OCI-LY7 (cell line): ENCODE measurements around the gene TYMP. TPM values are rescaled to one million over a fixed set of nuclear protein-coding genes. Genes with fewer than 3 reads are reported as not detected.

Source experiments
- BruUV-seq: library from RNA; stranded (reverse); fragments of 400-500 nt; replicated peaks from 2 replicates; lab custom pipeline; 2021; lab: Mats Ljungman, UMichigan
- CTCF ChIA-PET: fragments of 300-600 bp; sonication (Branson Sonifier 250); formaldehyde crosslinking; loops from one replicate; lab custom pipeline; 2022; ENCODE audit warnings: antibody characterized with exemption; ENCODE audit not compliant: unreplicated experiment; lab: Charles Lee
- POLR2A ChIA-PET: fragments of 300-600 bp; sonication (Branson Sonifier 250); formaldehyde crosslinking; loops from one replicate; lab custom pipeline; 2022; ENCODE audit warnings: antibody characterized with exemption; lab: Charles Lee
- DNase-seq: peaks from one replicate; pipeline ENCODE4 v3.0.0-alpha.2; 2015; ENCODE audit warnings: low spot score
- H2AFZ ChIP-seq: fragments of 200-600 bp; sonication (generic), shearing (Covaris generic); 2 replicates; pipeline ENCODE4 v1.6.1; 2014; ENCODE audit warnings: mild to moderate bottlenecking, antibody characterized with exemption, low read length, moderate library complexity
- H3K27ac ChIP-seq: fragments of 200-600 bp; sonication (generic); 2 replicates; pipeline ENCODE4 v1.5.1; 2014; ENCODE audit warnings: mixed run types, low read depth, mild to moderate bottlenecking, moderate library complexity, low read length, inconsistent platforms; ENCODE audit not compliant: poor library complexity, severe bottlenecking
- H3K36me3 ChIP-seq: fragments of 200-600 bp; sonication (generic); 2 replicates; pipeline ENCODE4 v1.6.1; 2014; ENCODE audit warnings: mild to moderate bottlenecking, antibody characterized with exemption, low read length, moderate library complexity, mixed read lengths; ENCODE audit not compliant: insufficient read depth
- H3K4me1 ChIP-seq: fragments of 200-600 bp; sonication (generic); 2 replicates; pipeline ENCODE4 v1.5.1; 2014; ENCODE audit warnings: mild to moderate bottlenecking, low read length; ENCODE audit not compliant: insufficient read depth, poor library complexity, severe bottlenecking
- H3K4me2 ChIP-seq: fragments of 200-600 bp; sonication (generic); 2 replicates; pipeline ENCODE4 v1.6.1; 2014; ENCODE audit warnings: mild to moderate bottlenecking, low read length
- H3K4me3 ChIP-seq: fragments of 200-600 bp; sonication (generic); 2 replicates; pipeline ENCODE4 v1.5.1; 2014; ENCODE audit warnings: mild to moderate bottlenecking, low read depth, low read length; ENCODE audit not compliant: poor library complexity, severe bottlenecking
- H3K79me2 ChIP-seq: fragments of 200-600 bp; sonication (generic); 2 replicates; pipeline ENCODE4 v1.6.1; 2016; ENCODE audit warnings: low read depth, mild to moderate bottlenecking, low read length, moderate library complexity, mixed read lengths; ENCODE audit not compliant: insufficient read depth
- H3K9me2 ChIP-seq: fragments of 200-600 bp; sonication (generic); 2 replicates; pipeline ENCODE4 v1.6.1; 2016; ENCODE audit warnings: mild to moderate bottlenecking, low read length, mixed read lengths; ENCODE audit not compliant: insufficient read depth
- H3K9me3 ChIP-seq: fragments of 200-600 bp; sonication (generic); 2 replicates; pipeline ENCODE4 v1.6.1; 2014; ENCODE audit warnings: mild to moderate bottlenecking, mixed run types, low read length, mixed read lengths
- H4K20me1 ChIP-seq: fragments of 200-600 bp; sonication (generic); 2 replicates; pipeline ENCODE4 v1.6.1; 2014; ENCODE audit warnings: mild to moderate bottlenecking, antibody characterized with exemption, low read length, moderate library complexity, mixed read lengths; ENCODE audit not compliant: insufficient read depth
- EZH2phosphoT487 ChIP-seq: fragments of 200-600 bp; sonication (generic); IDR thresholded peaks from 2 replicates; pipeline ENCODE4 v1.6.1; 2018; ENCODE audit warnings: low read depth, borderline replicate concordance, mild to moderate bottlenecking, mixed run types, antibody characterized with exemption, low read length, moderate library complexity, mixed read lengths
- intact Hi-C: fragments of 100-400 bp; cut with micrococcal nuclease; formaldehyde crosslinking; loops from one replicate; pipeline ENCODE4 v1.10.0; 2022; ENCODE audit not compliant: unreplicated experiment
- total RNA-seq, 2 experiments: library from RNA; depleted of rRNA in 1 of 2; stranded (reverse); fragments of >200 nt in 1 of 2; shearing (Covaris generic) in 1 of 2; gene quantifications; 2 replicates each; pipeline ENCODE4 v1.2.3, GENCODE V29; 2014 to 2022
- TF ChIP-seq, protein P1 (sequence below): fragments of 200-600 bp; sonication (generic); conservative IDR thresholded peaks from 2 replicates; pipeline ENCODE4 v1.5.1; 2014; ENCODE audit warnings: mild to moderate bottlenecking, antibody characterized with exemption, low read length, moderate library complexity, mixed read lengths

TYMP gene
- total RNA-seq, 2 experiments from 2014 or later = 3.9 to 4.0 TPM

DNA sequence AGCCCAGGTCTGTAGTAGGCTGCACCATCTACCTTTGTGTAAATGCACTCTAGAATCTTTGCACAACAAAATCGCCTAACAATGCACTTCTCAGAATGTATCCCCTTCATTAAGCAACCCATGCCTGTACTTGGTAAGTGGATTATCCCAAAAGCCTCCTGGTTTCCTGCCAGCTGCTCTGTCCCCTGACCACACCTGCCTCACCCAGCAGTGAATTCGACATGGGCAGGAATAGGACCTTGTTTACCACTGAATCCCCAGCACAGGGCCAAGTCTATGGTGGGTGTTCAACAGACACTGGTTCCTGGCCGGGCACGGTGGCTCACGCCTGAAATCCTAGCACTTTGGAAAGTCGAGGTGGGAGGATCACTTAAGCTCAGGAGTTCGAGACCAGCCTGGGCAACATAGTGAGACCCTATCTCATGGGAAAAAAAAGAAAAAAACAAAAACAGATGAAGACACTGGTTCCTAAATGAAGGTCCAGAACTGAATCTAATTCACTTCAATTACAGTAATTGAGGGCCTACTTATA is 38.0 kb upstream of the TYMP start:
- Histone ChIP-seq H4K20me1 (no peaks in the 10 kb centered on the region), H3K4me1 (peaks cover 32% of the 10 kb centered on the region), H3K4me2 (no peak overlapping the region), H3K9me2 (no peaks in the 10 kb centered on the region), H3K36me3 (peaks cover 55% of the 10 kb centered on the region), H3K27ac (no peak overlapping the region), H3K9me3 (no peaks in the 10 kb centered on the region), H3K79me2 (no peaks in the 10 kb centered on the region), H2AFZ (no peak overlapping the region), H3K4me3 (no peak overlapping the region)
- BruUV-seq = no TSS peak
- ChIA-PET CTCF (no interaction called here), POLR2A (no interaction called here)
- TF ChIP-seq, protein P1, sequence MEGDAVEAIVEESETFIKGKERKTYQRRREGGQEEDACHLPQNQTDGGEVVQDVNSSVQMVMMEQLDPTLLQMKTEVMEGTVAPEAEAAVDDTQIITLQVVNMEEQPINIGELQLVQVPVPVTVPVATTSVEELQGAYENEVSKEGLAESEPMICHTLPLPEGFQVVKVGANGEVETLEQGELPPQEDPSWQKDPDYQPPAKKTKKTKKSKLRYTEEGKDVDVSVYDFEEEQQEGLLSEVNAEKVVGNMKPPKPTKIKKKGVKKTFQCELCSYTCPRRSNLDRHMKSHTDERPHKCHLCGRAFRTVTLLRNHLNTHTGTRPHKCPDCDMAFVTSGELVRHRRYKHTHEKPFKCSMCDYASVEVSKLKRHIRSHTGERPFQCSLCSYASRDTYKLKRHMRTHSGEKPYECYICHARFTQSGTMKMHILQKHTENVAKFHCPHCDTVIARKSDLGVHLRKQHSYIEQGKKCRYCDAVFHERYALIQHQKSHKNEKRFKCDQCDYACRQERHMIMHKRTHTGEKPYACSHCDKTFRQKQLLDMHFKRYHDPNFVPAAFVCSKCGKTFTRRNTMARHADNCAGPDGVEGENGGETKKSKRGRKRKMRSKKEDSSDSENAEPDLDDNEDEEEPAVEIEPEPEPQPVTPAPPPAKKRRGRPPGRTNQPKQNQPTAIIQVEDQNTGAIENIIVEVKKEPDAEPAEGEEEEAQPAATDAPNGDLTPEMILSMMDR = no peak
- no peak for TF ChIP-seq EZH2phosphoT487
- DNase-seq = no peak
- intact Hi-C loops = no loop called here

DNA sequence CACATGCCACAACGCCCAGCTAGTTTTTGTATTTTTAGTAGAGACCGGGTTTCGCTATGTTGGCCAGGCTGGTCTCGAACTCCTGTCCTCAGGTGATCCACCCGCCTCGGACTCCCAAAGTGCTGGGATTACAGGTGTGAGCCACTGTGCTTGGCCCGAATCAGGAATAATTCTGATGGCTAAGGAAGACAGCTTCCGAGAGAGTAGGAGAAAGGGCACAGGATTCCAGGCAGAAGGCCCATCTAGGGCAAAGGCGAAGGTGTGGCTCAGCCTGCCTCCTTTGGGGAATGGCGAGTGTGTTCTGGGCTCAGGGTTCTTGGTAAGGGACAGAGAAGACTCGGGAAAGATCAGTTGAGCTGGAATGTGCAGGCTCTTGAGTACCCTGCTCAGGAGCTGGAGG is 34.5 kb upstream of the TYMP start:
- Histone ChIP-seq H3K79me2 (no peaks in the 10 kb centered on the region), H3K9me2 (no peaks in the 10 kb centered on the region), H3K4me1 (peaks cover 6% of the 10 kb centered on the region), H3K27ac (no peak overlapping the region), H4K20me1 (no peaks in the 10 kb centered on the region), H3K9me3 (no peaks in the 10 kb centered on the region), H3K4me2 (no peak overlapping the region), H2AFZ (no peak overlapping the region), H3K4me3 (no peak overlapping the region), H3K36me3 (peaks cover 20% of the 10 kb centered on the region)
- ChIA-PET POLR2A (interaction anchor here (1.1 kb wide), 1 partner anchor 56 kb away, joined by 3 read pairs; no protein-coding TSS in a partner anchor), CTCF (no interaction called here)
- no peak for TF ChIP-seq EZH2phosphoT487
- TF ChIP-seq, protein P1 = no peak
- intact Hi-C loops = no loop called here
- no peak for DNase-seq
- no TSS peak for BruUV-seq
